ENCODE data around the gene BICRA. TPM values are rescaled to one million over a fixed set of nuclear protein-coding genes. Genes with fewer than 3 reads are reported as not detected.

The BICRA gene
- total and polyA plus RNA-seq, 7 donors = 3.1 to 22.4 (median 9.9) TPM

DNA sequence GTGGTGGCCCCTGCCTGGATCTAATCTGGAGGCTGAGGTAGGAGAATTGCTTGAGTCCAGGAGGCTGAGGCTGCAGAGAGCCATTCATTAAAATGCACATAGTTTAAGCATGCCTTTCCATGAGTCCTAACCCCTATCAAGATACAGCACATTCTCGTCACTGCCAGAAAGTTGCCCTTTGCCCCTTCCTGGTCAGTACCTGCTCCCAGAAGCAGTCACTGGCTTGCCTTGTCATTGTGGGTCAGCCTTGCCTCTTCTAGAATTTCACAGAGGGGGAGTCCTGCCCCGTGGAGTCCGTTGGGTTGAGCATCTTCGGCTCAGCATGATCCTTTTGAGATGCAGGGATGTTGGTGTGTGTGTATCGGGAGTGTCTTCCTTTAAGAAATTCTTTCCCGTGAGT lies 10.8 kb downstream of the BICRA start:
- intact Hi-C loops (cut with DNase I) = loop anchor here in 1 of 2 donors (5.0 kb wide), 1 partner anchor 43 kb away; no protein-coding TSS in a partner anchor
- Histone ChIP-seq H3K9me3 (no peaks in the 10 kb centered on the region), H3K4me3 (no peak overlapping the region), H3K4me1 (peaks cover 37% of the 10 kb centered on the region), H3K36me3 (ENCODE audit: insufficient read depth in 1 of 2, low read depth in 1 of 2) (peaks cover 0 to 4% of the 10 kb centered on the region in 2 donors), H3K27ac (no peak overlapping the region), H3K27me3 (ENCODE audit: insufficient read depth in 3 of 3, low read length in 2 of 3) (no peaks in the 10 kb centered on the region)
- peak in 3 of 4 donors; percentile 24 to 33 (median 29) for ATAC-seq
- TF ChIP-seq, protein P1, sequence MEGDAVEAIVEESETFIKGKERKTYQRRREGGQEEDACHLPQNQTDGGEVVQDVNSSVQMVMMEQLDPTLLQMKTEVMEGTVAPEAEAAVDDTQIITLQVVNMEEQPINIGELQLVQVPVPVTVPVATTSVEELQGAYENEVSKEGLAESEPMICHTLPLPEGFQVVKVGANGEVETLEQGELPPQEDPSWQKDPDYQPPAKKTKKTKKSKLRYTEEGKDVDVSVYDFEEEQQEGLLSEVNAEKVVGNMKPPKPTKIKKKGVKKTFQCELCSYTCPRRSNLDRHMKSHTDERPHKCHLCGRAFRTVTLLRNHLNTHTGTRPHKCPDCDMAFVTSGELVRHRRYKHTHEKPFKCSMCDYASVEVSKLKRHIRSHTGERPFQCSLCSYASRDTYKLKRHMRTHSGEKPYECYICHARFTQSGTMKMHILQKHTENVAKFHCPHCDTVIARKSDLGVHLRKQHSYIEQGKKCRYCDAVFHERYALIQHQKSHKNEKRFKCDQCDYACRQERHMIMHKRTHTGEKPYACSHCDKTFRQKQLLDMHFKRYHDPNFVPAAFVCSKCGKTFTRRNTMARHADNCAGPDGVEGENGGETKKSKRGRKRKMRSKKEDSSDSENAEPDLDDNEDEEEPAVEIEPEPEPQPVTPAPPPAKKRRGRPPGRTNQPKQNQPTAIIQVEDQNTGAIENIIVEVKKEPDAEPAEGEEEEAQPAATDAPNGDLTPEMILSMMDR (IDR thresholded peaks at IDR 0.05) = no peak
- no peak for DNase-seq
- WGBS, 3 donors = 43 to 60% (median 50%) methylated on average over 6 of the region's 6 CpGs

DNA sequence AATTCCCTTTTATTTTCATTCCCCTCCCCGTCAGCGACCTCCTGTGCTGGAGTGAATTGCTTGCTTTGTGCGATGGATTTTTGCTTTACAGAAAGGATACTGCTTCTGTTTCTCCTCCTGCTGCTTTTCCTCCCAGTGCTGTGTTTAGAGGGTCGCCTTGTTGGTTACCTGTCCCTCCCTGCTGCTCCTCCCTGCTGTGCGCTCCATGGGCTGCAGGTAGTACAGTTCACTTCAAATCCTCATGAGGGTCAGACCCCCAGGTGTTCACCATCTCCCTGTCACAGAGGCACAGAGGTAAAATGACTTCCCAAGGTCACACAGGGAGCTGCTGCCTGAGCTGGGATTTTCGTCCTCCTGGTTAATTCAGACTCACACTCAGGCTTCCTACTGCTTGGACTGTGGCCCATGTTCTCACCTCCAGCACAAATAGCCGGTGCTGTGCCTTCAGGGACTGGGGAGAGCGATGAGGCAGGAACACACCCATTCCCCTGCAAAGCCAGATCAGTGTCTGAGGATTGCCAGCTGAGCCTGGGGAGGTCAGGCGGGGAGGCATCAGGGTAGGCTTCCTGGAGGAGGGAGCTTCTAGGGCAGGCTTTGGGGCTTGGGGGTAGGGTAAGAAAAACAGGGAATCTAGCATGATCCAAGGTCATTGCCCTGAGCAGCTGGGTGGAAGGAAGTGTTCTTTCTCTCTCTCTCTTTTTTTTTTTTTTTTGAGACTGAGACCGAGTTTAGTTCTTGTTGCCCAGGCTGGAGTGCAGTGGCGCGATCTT lies 14.4 kb downstream of the BICRA start:
- TF ChIP-seq, protein P1 (IDR thresholded peaks at IDR 0.05) = no peak
- intact Hi-C loops (cut with DNase I) = no loop called here
- ATAC-seq = no peak
- H3K27me3 ChIP-seq (ENCODE audit: insufficient read depth in 3 of 3, low read length in 2 of 3) = no peaks in the 10 kb centered on the region
- peaks cover 45% of the 10 kb centered on the region for H3K4me1 ChIP-seq
- 76 to 83% (median 81%) methylated on average over 12 of the region's 12 CpGs for WGBS, 3 donors
- peaks cover 0 to 4% of the 10 kb centered on the region in 2 donors for H3K36me3 ChIP-seq (ENCODE audit: insufficient read depth in 1 of 2, low read depth in 1 of 2)
- DNase-seq = no peak
- H3K27ac ChIP-seq = no peak overlapping the region
- H3K4me3 ChIP-seq = no peak overlapping the region
- no peaks in the 10 kb centered on the region for H3K9me3 ChIP-seq

GRCh38 chr19:47623921-47624391 lies 15.0 kb downstream of the BICRA start:
- ATAC-seq (no peak), DNase-seq (no peak)
- Histone ChIP-seq H3K4me3 (no peak overlapping the region), H3K9me3 (no peaks in the 10 kb centered on the region), H3K36me3 (ENCODE audit: insufficient read depth in 1 of 2, low read depth in 1 of 2) (peaks cover 0 to 4% of the 10 kb centered on the region in 2 donors), H3K27ac (no peak overlapping the region), H3K27me3 (ENCODE audit: insufficient read depth in 3 of 3, low read length in 2 of 3) (no peaks in the 10 kb centered on the region), H3K4me1 (peaks cover 41% of the 10 kb centered on the region)
- TF ChIP-seq, protein P1 (IDR thresholded peaks at IDR 0.05) = no peak
- WGBS, 3 donors = 66 to 88% (median 72%) methylated on average over 18 of the region's 18 CpGs
- intact Hi-C loops (cut with DNase I) = no loop called here

DNA sequence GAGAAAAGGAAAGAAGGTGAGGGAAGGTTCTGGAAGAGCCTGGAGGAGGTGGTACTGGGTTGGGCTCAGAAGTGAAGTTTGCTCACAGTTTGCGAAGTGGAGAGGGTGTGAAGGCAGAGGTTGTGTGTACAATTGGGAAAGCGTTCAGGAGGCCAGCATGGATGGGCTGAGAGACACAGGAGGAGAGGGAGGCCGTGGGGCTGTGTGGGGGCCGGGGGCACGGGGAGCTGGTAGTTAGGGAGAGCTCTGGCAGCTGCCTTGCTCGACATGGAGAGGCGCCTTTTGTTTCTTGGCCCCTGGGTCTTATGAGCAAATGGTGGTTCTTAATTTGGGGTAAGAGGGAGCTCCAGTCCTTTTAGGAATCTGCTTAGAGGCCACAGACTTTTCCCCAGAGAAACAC lies 16.7 kb downstream of the BICRA start:
- Histone ChIP-seq H3K27ac (peak overlapping the region; percentile 21), H3K4me3 (no peak overlapping the region), H3K36me3 (ENCODE audit: insufficient read depth in 1 of 2, low read depth in 1 of 2) (peaks cover 0 to 4% of the 10 kb centered on the region in 2 donors), H3K9me3 (no peaks in the 10 kb centered on the region), H3K27me3 (ENCODE audit: insufficient read depth in 3 of 3, low read length in 2 of 3) (no peaks in the 10 kb centered on the region), H3K4me1 (peaks cover 31% of the 10 kb centered on the region)
- intact Hi-C loops (cut with DNase I) = no loop called here
- DNase-seq = no peak
- TF ChIP-seq, protein P1 (IDR thresholded peaks at IDR 0.05) = no peak
- no peak for ATAC-seq
- WGBS, 3 donors = 62 to 63% (median 63%) methylated on average over 5 to 7 of the region's 7 CpGs
